ENCODE results near the gene SLC52A1.

DNA sequence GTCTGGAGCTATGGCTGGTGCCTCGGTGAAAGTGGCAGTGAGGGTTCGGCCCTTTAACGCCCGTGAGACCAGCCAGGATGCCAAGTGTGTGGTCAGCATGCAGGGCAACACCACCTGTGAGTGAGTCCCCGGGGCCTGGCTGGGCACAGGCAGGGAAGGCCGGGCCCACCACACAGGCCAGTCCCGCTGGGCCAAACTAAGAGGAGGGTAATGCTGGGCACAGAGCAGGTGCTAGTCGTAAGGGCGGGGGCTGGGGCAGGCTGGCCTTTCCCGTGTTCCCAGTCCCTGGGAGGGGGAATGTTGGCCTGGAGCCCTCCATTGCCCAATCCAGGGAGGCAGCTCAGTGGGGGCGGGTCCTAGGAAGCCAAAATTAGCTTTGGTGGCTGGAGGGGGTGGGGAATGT, 35.0 kb downstream of the SLC52A1 start:
- TF ChIP-seq, protein P1, sequence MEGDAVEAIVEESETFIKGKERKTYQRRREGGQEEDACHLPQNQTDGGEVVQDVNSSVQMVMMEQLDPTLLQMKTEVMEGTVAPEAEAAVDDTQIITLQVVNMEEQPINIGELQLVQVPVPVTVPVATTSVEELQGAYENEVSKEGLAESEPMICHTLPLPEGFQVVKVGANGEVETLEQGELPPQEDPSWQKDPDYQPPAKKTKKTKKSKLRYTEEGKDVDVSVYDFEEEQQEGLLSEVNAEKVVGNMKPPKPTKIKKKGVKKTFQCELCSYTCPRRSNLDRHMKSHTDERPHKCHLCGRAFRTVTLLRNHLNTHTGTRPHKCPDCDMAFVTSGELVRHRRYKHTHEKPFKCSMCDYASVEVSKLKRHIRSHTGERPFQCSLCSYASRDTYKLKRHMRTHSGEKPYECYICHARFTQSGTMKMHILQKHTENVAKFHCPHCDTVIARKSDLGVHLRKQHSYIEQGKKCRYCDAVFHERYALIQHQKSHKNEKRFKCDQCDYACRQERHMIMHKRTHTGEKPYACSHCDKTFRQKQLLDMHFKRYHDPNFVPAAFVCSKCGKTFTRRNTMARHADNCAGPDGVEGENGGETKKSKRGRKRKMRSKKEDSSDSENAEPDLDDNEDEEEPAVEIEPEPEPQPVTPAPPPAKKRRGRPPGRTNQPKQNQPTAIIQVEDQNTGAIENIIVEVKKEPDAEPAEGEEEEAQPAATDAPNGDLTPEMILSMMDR (IDR thresholded peaks at IDR 0.05), result no peak
- no peak for TF ChIP-seq POLR2A (IDR thresholded peaks at IDR 0.05)

All from adrenal gland (tissue), 5 donors.